COLO829 (cell line): Measurements from ENCODE around the gene C6orf118.
A peak's percentile ranks its signal among the peaks of the same experiment; 100 is the strongest.

ENCODE experiments used
- DNase-seq: peaks from one replicate; pipeline ENCODE4 v3.0.0; 2012; ENCODE audit warnings: low spot score

The C6orf118 gene

GRCh38 chr6:165308926-165309731 is at the start of gene C6orf118:
Gene C6orf118, minus strand, starts transcription at chr6:165309605. Its CDS starts 19 bp downstream, at chr6:165309586.
- DNase-seq: peak; percentile 72

GRCh38 chr6:165345700-165346099 is 36.3 kb upstream of the C6orf118 start:
- DNase-seq: no peak

- no peak for DNase-seq
These were observed 31.1 kb upstream of the C6orf118 start for GRCh38 chr6:165340532-165340931.

GRCh38 chr6:165325609-165326008 is 16.2 kb upstream of the C6orf118 start:
- DNase-seq: no peak

- DNase-seq: no peak
These were observed 12.2 kb upstream of the C6orf118 start for GRCh38 chr6:165321555-165322145.

- no peak for DNase-seq
These were observed 11.7 kb upstream of the C6orf118 start for GRCh38 chr6:165321150-165321549.

GRCh38 chr6:165317723-165318122 is 8.3 kb upstream of the C6orf118 start:
- no peak for DNase-seq

- DNase-seq: no peak
These were observed 2.5 kb downstream of the C6orf118 start for GRCh38 chr6:165306955-165307354.

GRCh38 chr6:165301372-165302246 is 7.8 kb downstream of the C6orf118 start:
- no peak for DNase-seq

GRCh38 chr6:165300422-165300936 is 8.9 kb downstream of the C6orf118 start:
- DNase-seq: no peak

GRCh38 chr6:165298875-165299274 is 10.5 kb downstream of the C6orf118 start:
- DNase-seq: no peak

- DNase-seq: peak; percentile 6
These were observed 11.0 kb downstream of the C6orf118 start for GRCh38 chr6:165298402-165298801.

GRCh38 chr6:165292657-165293056 is 16.7 kb downstream of the C6orf118 start:
- DNase-seq: no peak

- no peak for DNase-seq
These were observed 34.8 kb downstream of the C6orf118 start for GRCh38 chr6:165274611-165275010.

- DNase-seq: no peak
These were observed 36.8 kb downstream of the C6orf118 start for GRCh38 chr6:165272585-165272984.

GRCh38 chr6:165268987-165269386 is 40.4 kb downstream of the C6orf118 start:
- no peak for DNase-seq

- DNase-seq: no peak
These were observed 42.8 kb downstream of the C6orf118 start for GRCh38 chr6:165266621-165267020.

- DNase-seq: no peak
These were observed 43.2 kb downstream of the C6orf118 start for GRCh38 chr6:165266191-165266590.

- DNase-seq: no peak
These were observed 48.9 kb downstream of the C6orf118 start for GRCh38 chr6:165260462-165260861.

GRCh38 chr6:165249808-165250207 is 59.6 kb downstream of the C6orf118 start:
- DNase-seq: no peak

GRCh38 chr6:165245701-165246100 is 63.7 kb downstream of the C6orf118 start:
- no peak for DNase-seq

GRCh38 chr6:165245287-165245686 is 64.1 kb downstream of the C6orf118 start:
- DNase-seq: peak; percentile 30
